Ovary (tissue), 10 donors: ENCODE results near the gene AGXT2. TPM values are rescaled to one million over a fixed set of nuclear protein-coding genes. Genes with fewer than 3 reads are reported as not detected.

Experiments used
- DNase-seq, 5 donors: peaks; one replicate each; pipeline ENCODE4 v3.0.0-alpha.2; 2019 to 2020
- H3K27ac ChIP-seq, 2 donors: fragments of 200-600 bp; one replicate each; pipeline versions ENCODE4 v1.5.1 to v1.8.0; 2019 to 2022
- H3K27me3 ChIP-seq: fragments of 200-600 bp; one replicate; pipeline ENCODE4 v1.8.0; 2022
- H3K36me3 ChIP-seq: fragments of 200-600 bp; sonication (generic); one replicate; pipeline ENCODE4 v1.5.1; 2019
- H3K4me1 ChIP-seq: one replicate; pipeline ENCODE4 v1.8.1; 2013; ENCODE audit warnings: mild to moderate bottlenecking, moderate library complexity; ENCODE audit not compliant: insufficient read depth
- H3K4me3 ChIP-seq: fragments of 200-600 bp; sonication (generic); one replicate; pipeline ENCODE4 v1.5.1; 2017
- H3K9me3 ChIP-seq, 2 donors: fragments of 200-600 bp in 1 of 2; sonication (generic) in 1 of 2; one replicate each; pipeline versions ENCODE4 v1.5.1 to v1.8.1; 2013 to 2019; ENCODE audit warnings: mild to moderate bottlenecking in 1 of 2, moderate library complexity in 1 of 2
- EP300 ChIP-seq: sonication (generic); formaldehyde crosslinking; IDR thresholded peaks from one replicate; pipeline ENCODE4 v1.6.1; 2017; ENCODE audit warnings: antibody characterized with exemption
- POLR2A ChIP-seq: fragments of 450-650 bp; IDR thresholded peaks from one replicate; pipeline ENCODE4 v1.6.1; 2017; ENCODE audit warnings: antibody characterized with exemption, mild to moderate bottlenecking, moderate library complexity
- WGBS, 3 donors: extraction: QIAGEN DNeasy Blood & Tissue Kit in 1 of 3; methylation state at CpG; one replicate each; pipeline versions ENCODE4 v1.1.5 to v1.1.7; 2013 to 2017; 5-methylcytosine and 5-hydroxymethylcytosine counted together
- intact Hi-C, 4 donors: fragments of 100-400 bp; cut with DNase I; formaldehyde crosslinking; loops; one replicate each; pipeline versions ENCODE4 v1.11.0 to v1.15.1; 2022 to 2023
- long read RNA-seq, 3 donors: library from polyadenylated mRNA in 2 of 3; unstranded in 2 of 3; transcript quantifications; one replicate each; pipeline ENCODE4 v2.0.0 and lab custom pipeline, GENCODE V29; 2021 to 2026
- polyA plus RNA-seq, 2 donors: library from polyadenylated mRNA; stranded (reverse); fragments of 200-250 nt in 1 of 2; fragments of 350-450 nt in 1 of 2; fragmentation: Illumina TruSeq in 1 of 2; extraction: RNeasy Lipid Tissue Mini Kit (QIAGEN cat#74804) in 1 of 2; gene quantifications; one replicate each; pipeline ENCODE4 v1.2.3, GENCODE V29; 2013 to 2014
- total RNA-seq, 7 donors: library from RNA; depleted of rRNA in 2 of 7; stranded (reverse); fragments of >200 nt in 2 of 7; fragmentation: NEBNext Ultra II Directional in 3 of 7; extraction: Animal tissue kit (Norgen Biotek cat#: 25700) in 3 of 7; gene quantifications; one replicate each; pipeline versions ENCODE4 v1.1.0 to v1.2.4, GENCODE V29; 2016 to 2023
- TF ChIP-seq, protein P1 (sequence below), 3 donors: fragments of 450-650 bp in 2 of 3; fragments of 200-600 bp in 1 of 3; IDR thresholded peaks; one replicate each; pipeline versions ENCODE4 v1.5.1 to v1.8.0; 2016 to 2022; ENCODE audit warnings: antibody characterized with exemption in 3 of 3, mild to moderate bottlenecking in 1 of 3
- donor health status: DM: no; HTN: no; CAD: no; lungs with moderate emphysema.
- donor health status: DM: no; HTN: no; CAD: no.
- donor health status: Bipolar disorder and iron deficiency.
- donor health status: DM: yes; HTN: yes; CAD: no.
- donor health status: DM: no; HTN: no; CAD: no.
- donor health status: DM: yes; HTN: yes; CAD: no.

Gene AGXT2
- total RNA-seq: under 1 TPM in 1 of 7 donors, not detected in 6; 0.10 TPM
- under 1 TPM in 1 of 2 donors, not detected in 1; 0.15 TPM for polyA plus RNA-seq
- long read RNA-seq, donor 1: 0 reads
- long read RNA-seq, donor 2: 0 reads
- long read RNA-seq, donor 3: 0 reads

- H3K27me3 ChIP-seq: no peaks in the 10 kb centered on the region
- intact Hi-C loops: loop anchor here in 1 of 4 donors (10.0 kb wide), 1 partner anchor 443 kb away; no protein-coding TSS in a partner anchor
- TF ChIP-seq, protein P1, sequence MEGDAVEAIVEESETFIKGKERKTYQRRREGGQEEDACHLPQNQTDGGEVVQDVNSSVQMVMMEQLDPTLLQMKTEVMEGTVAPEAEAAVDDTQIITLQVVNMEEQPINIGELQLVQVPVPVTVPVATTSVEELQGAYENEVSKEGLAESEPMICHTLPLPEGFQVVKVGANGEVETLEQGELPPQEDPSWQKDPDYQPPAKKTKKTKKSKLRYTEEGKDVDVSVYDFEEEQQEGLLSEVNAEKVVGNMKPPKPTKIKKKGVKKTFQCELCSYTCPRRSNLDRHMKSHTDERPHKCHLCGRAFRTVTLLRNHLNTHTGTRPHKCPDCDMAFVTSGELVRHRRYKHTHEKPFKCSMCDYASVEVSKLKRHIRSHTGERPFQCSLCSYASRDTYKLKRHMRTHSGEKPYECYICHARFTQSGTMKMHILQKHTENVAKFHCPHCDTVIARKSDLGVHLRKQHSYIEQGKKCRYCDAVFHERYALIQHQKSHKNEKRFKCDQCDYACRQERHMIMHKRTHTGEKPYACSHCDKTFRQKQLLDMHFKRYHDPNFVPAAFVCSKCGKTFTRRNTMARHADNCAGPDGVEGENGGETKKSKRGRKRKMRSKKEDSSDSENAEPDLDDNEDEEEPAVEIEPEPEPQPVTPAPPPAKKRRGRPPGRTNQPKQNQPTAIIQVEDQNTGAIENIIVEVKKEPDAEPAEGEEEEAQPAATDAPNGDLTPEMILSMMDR (IDR thresholded peaks at IDR 0.05): no peak
- no peak for TF ChIP-seq EP300
- TF ChIP-seq POLR2A: no peak
- no peak for DNase-seq
- WGBS, 3 donors: 77 to 87% (median 84%) methylated on average over 8 of the region's 8 CpGs
- H3K4me1 ChIP-seq: no peaks in the 10 kb centered on the region
- H3K9me3 ChIP-seq: no peaks in the 10 kb centered on the region
- H3K27ac ChIP-seq: no peak within 1 kb of the TSS
- H3K4me3 ChIP-seq: no peak within 1 kb of the TSS
- no peaks in the 10 kb centered on the region for H3K36me3 ChIP-seq
Observed at GRCh38 chr5:35047785-35048404, at the start of gene AGXT2. Gene AGXT2 (minus strand): TSS chr5:35047949. CDS start chr5:35047892, 57 bp downstream.

DNA sequence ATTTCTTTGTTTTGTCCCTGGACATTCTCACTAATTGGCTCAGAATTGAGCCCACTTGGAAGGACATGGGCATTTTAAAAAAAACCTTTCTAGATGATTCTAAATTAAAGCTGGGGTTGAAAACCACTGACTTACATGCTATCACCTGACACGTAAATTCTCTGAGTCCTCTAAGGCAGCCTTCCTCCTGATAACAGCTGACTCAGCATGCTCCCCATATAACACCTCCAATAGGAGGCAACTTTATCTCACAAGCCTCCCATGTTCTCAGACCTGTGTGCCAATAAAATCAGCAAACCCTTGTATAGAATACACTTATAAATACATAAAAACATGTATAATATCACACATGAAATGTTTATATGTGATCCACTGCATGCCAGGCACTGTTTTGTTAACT, 49.2 kb upstream of the AGXT2 start:
- Histone ChIP-seq H3K4me1 (peaks cover 2% of the 10 kb centered on the region), H3K27ac (no peak overlapping the region), H3K9me3 (no peaks in the 10 kb centered on the region), H3K27me3 (no peaks in the 10 kb centered on the region), H3K36me3 (no peaks in the 10 kb centered on the region), H3K4me3 (no peak overlapping the region)
- DNase-seq: no peak
- TF ChIP-seq, protein P1 (IDR thresholded peaks at IDR 0.05): no peak
- TF ChIP-seq POLR2A (no peak), EP300 (no peak)
- 81 to 94% (median 83%) methylated on average over 1 of the region's 1 CpG for WGBS, 3 donors
- intact Hi-C loops: no loop called here

GRCh38 chr5:35096216-35096615, 48.5 kb upstream of the AGXT2 start:
- no peak overlapping the region for H3K4me3 ChIP-seq

GRCh38 chr5:35095366-35095765, 47.6 kb upstream of the AGXT2 start:
- no peak for DNase-seq
- intact Hi-C loops: no loop called here
- Histone ChIP-seq H3K27ac (no peak overlapping the region), H3K36me3 (no peaks in the 10 kb centered on the region), H3K4me1 (peaks cover 2% of the 10 kb centered on the region), H3K9me3 (no peaks in the 10 kb centered on the region), H3K4me3 (no peak overlapping the region), H3K27me3 (no peaks in the 10 kb centered on the region)
- TF ChIP-seq EP300 (no peak), POLR2A (no peak)
- TF ChIP-seq, protein P1 (IDR thresholded peaks at IDR 0.05): no peak
- WGBS, 3 donors: 85 to 89% (median 86%) methylated on average over 3 of the region's 3 CpGs

More at GRCh38 chr5:35096216-35096615, 48.5 kb upstream of the AGXT2 start:
- TF ChIP-seq EP300: no peak
- TF ChIP-seq, protein P1 (IDR thresholded peaks at IDR 0.05): no peak
- no peak for TF ChIP-seq POLR2A
- DNase-seq: no peak
- Histone ChIP-seq H3K27ac (no peak overlapping the region), H3K36me3 (no peaks in the 10 kb centered on the region), H3K4me1 (peaks cover 2% of the 10 kb centered on the region), H3K27me3 (no peaks in the 10 kb centered on the region), H3K9me3 (no peaks in the 10 kb centered on the region)
- intact Hi-C loops: no loop called here
- WGBS, 3 donors: 21 to 27% (median 22%) methylated on average over 3 of the region's 3 CpGs
